Gastrocnemius medialis (tissue), 4 donors: ENCODE data around the gene MFN1.

Experiments
- POLR2A ChIP-seq, 2 donors: fragments of 450-650 bp; IDR thresholded peaks; one replicate each; pipeline ENCODE4 v1.6.1; 2017; ENCODE audit warnings: antibody characterized with exemption in 2 of 2, mild to moderate bottlenecking in 2 of 2, moderate library complexity in 2 of 2
- TF ChIP-seq, protein P1 (sequence below), 5 experiments: fragments of 450-650 bp in 3 of 5; fragments of 200-600 bp in 2 of 5; sonication (generic) in 2 of 5; IDR thresholded peaks in 4 of 5; conservative IDR thresholded peaks in 1 of 5; 1 replicate in 4 of 5; 2 replicates in 1 of 5; pipeline ENCODE4 v1.5.1; 2016 to 2019; ENCODE audit warnings: antibody characterized with exemption in 5 of 5, mild to moderate bottlenecking in 3 of 5, moderate library complexity in 3 of 5

DNA sequence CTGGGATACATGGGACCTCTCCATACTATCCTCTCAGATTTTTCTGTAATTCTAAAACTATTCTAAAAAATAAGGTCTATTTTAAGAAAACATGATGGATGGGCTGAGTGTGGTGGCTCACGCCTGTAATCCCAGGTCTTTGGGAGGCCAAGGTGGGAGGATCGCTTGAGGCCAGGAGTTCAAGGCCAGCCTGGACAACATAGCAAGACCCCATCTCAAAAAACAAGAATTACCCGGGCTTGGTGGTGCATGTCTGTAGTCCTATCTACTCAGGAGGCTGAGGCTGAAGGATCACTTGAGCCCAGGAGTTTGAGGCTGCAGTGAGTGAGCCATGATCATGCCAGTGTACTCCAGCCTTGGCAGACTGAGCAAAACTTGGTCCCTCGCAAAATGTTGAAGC lies 15.3 kb upstream of the MFN1 start:
- TF ChIP-seq, protein P1, sequence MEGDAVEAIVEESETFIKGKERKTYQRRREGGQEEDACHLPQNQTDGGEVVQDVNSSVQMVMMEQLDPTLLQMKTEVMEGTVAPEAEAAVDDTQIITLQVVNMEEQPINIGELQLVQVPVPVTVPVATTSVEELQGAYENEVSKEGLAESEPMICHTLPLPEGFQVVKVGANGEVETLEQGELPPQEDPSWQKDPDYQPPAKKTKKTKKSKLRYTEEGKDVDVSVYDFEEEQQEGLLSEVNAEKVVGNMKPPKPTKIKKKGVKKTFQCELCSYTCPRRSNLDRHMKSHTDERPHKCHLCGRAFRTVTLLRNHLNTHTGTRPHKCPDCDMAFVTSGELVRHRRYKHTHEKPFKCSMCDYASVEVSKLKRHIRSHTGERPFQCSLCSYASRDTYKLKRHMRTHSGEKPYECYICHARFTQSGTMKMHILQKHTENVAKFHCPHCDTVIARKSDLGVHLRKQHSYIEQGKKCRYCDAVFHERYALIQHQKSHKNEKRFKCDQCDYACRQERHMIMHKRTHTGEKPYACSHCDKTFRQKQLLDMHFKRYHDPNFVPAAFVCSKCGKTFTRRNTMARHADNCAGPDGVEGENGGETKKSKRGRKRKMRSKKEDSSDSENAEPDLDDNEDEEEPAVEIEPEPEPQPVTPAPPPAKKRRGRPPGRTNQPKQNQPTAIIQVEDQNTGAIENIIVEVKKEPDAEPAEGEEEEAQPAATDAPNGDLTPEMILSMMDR (IDR thresholded peaks at IDR 0.05 in 4 of 5, conservative IDR thresholded peaks at IDR 0.05 in 1 of 5) = no peak
- no peak for TF ChIP-seq POLR2A (IDR thresholded peaks at IDR 0.05)
